Head of caudate nucleus (tissue), 42 donors: ENCODE data around the gene LMNTD2.
A peak's percentile ranks its signal among the peaks of the same experiment; 100 is the strongest.

Experiments
- DNase-seq, 42 donors: peaks; one replicate each; pipeline versions ENCODE4 v3.0.0 to v3.0.0-alpha.2; 2020 to 2021; ENCODE audit warnings: mixed read lengths in 7 of 42
- intact Hi-C: fragments of 100-400 bp; cut with DNase I; formaldehyde crosslinking; loops from one replicate; pipeline ENCODE4 v1.15.0; 2022

LMNTD2 gene

DNA sequence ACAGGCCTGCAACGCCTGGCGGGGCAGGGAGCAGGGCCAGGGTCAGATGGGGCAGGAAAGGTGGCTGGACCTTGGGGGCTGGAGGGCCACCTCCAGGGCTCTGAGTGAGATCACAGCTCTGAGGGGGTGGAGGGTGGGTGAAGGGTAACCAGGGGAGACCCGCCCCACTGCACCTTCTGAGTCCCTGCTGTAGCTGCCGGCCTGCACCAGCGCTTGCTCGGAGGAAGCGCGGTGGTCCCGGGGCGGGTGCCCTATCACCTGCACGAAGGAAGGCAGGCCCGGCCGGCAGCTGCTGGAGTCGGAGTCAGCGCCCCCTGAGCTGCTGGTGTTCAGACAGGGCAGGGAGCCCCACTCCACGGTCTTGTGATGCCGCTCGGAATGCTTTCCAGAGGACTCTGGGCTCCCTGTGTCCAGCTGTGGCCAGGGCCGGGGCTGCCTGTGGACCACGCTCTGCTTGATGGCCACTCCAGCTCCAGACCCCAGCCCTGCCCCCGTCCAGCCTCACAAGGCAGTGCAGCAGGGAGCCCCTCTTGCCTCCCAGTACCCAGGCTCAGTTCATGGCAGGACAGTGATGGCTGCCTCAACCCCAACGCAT lies 3.8 kb downstream of the LMNTD2 start:
- no peak for DNase-seq
- intact Hi-C loops, result no loop called here

- intact Hi-C loops, result no loop called here
- DNase-seq, result peak in 1 of 42 donors; percentile 39
These were observed 4.5 kb downstream of the LMNTD2 start for GRCh38 chr11:555780-556661.

GRCh38 chr11:555227-555779 lies 5.2 kb downstream of the LMNTD2 start:
- intact Hi-C loops, result no loop called here
- DNase-seq, result no peak

- peak in 40 of 42 donors; percentile 32 to 82 (median 62) for DNase-seq
- intact Hi-C loops, result no loop called here
These were observed 5.9 kb downstream of the LMNTD2 start for GRCh38 chr11:554428-555226.

GRCh38 chr11:553988-554340 lies 6.6 kb downstream of the LMNTD2 start:
- intact Hi-C loops, result no loop called here
- DNase-seq, result no peak

GRCh38 chr11:553083-553987 lies 7.2 kb downstream of the LMNTD2 start:
- intact Hi-C loops, result no loop called here

DNA sequence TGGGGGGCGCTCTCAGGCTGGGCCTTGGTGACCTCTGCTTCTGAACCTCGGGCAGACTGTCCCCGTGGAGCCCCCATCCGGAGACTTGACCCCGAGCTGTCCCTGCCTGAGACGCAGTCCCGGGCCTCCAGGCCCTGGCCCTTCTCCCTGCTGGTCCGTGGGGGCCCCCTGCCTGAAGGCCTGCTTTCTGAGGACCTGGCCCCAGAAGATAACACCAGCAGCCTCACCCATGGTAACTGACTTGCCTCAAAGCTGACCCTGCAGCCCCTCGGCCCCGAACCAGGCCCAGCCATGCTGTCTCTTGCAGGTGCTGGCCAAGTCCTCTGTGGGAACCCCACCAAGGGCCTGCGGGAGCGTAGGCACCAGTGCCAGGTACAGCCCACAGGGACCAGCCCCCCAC lies 8.9 kb downstream of the LMNTD2 start:
- intact Hi-C loops, result no loop called here
- no peak for DNase-seq

More at GRCh38 chr11:553083-553987, 7.2 kb downstream of the LMNTD2 start:
- DNase-seq, result no peak

DNA sequence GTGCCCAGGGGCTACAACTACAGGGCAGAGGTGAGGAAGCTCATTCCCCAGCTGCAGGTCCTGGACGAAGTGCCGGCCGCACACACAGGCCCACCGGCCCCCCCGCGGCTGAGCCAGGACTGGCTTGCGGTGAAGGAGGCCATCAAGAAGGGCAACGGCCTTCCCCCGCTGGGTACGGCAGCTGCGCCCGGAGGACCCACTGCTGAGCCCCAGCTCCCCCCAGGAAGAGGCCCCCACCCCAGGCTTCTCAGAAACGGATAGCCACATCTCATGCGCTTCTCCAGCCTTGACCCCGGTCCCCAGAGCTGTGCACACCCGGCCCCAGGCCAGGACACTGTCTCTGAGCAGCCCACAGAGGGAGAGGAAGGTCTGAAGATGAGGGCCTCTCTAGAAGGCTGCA lies 9.4 kb downstream of the LMNTD2 start:
- no peak for DNase-seq
- intact Hi-C loops, result no loop called here

GRCh38 chr11:550746-551085 lies 9.8 kb downstream of the LMNTD2 start:
- intact Hi-C loops, result no loop called here
- no peak for DNase-seq

- no peak for DNase-seq
- intact Hi-C loops, result no loop called here
These were observed 10.4 kb downstream of the LMNTD2 start for GRCh38 chr11:550021-550745.

DNA sequence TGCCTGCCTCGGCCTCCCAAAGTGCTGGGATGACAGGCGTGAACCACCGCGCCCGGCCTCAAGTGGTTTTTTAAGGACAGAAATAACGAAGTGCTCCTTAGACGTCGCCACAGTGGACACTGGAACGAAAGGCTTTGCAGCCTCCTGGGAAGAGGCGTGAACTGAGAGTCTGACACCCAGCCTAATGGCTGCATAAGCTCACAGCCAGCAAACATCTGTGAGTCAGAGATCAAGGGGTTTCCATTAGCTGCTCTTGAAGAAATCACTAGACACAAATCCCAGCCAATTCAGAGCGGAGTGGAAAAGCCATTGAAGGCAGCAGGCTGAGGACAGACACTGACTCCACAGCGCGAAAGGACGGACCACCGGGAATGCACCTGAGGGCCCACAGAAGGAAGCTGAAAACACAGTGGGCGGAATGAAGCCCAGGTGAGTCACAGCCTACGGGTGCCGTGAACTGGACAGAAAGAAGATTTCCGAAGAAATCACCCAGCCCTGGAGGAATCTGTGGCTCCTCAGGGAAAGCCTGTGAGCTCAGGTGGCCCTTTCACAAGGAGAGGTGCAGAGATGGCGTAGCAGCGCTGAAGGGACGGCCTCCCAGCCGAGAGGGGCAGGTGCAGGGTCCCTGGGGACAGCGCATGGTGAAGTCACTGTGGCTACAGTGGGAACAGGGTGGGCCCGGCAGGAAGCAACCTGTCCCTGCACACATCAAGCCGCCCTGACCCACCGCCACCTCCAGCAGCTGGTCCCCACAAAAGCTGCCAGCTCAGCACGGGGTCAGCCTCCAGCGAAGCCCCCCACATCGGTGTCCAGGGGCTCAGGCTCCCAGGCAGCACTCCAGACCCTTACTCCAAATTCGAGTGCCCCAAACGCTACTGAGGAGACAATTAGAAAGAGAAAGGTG lies 11.6 kb downstream of the LMNTD2 start:
- no peak for DNase-seq
- intact Hi-C loops, result no loop called here

GRCh38 chr11:545171-545570 lies 15.4 kb downstream of the LMNTD2 start:
- DNase-seq, result no peak
- intact Hi-C loops, result no loop called here

DNA sequence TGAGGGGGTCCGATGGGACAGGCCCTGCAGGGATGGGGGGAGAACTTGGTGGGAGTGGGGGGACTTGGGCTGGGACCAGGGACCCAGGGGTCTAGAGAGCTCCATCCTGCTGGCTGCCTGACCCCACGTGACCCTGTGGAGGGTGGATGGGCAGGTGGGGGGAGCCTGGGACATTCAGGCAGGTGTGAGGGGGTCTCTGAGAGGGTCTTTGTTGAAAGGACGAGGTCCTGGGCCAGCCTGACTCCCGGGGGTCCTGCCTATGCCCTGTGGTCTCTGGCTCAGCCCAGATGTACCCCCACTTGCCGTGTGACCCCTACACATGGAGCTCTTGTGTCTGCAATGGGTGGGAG lies 15.7 kb downstream of the LMNTD2 start:
- intact Hi-C loops, result no loop called here
- DNase-seq, result no peak

- intact Hi-C loops, result no loop called here
- no peak for DNase-seq
These were observed 19.1 kb downstream of the LMNTD2 start for GRCh38 chr11:541433-541885.

GRCh38 chr11:540583-541432 lies 19.7 kb downstream of the LMNTD2 start:
- DNase-seq, result peak in 1 of 42 donors; percentile 6

GRCh38 chr11:539971-540481 lies 20.5 kb downstream of the LMNTD2 start:
- intact Hi-C loops, result no loop called here
- peak in 1 of 42 donors; percentile 1 for DNase-seq

More at GRCh38 chr11:540583-541432, 19.7 kb downstream of the LMNTD2 start:
- intact Hi-C loops, result no loop called here
